ENCODE measurements around the gene FEZF2.

The FEZF2 gene

DNA sequence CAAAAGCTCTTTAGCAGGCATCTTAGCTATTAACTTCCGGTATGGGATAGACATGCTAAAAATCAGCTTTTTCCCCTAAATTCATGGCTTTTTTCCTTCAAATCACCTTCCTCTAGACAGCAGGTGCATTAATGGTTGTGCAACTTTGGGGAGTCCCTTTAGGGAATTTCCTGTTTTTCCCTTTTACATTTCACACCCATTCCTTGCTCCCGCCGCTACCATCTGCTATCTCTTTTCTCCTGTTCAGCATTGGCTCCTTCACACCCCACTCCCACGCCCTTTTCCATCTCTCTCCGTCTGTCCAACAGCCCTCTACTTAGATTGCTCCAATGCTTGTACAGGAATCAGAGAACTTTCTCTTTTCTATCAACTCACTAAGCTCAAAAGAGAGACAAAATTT, 43.4 kb downstream of the FEZF2 start:
- DNase-seq (ENCODE audit: low spot score) = no peak

DNA sequence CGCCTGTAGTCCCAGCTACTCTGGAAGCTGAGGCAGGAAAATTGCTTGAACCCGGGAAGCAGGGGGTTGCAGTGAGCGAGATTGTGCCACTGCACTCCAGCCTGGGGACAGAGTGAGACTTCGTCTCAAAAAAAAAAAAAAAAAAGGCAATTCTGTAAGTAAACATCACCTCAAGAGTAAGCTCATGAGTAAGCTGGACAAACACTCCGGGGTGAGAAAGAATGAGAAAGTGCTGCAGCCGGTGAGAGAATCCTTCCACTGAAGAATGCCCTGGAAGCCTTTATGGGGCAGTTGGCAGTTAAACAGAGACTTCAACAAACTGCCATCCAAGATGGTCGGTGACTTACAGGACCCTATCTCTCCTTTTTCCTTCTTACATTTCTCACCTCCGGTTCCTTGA, 47.5 kb downstream of the FEZF2 start:
- no peak for DNase-seq (ENCODE audit: low spot score)

DNA sequence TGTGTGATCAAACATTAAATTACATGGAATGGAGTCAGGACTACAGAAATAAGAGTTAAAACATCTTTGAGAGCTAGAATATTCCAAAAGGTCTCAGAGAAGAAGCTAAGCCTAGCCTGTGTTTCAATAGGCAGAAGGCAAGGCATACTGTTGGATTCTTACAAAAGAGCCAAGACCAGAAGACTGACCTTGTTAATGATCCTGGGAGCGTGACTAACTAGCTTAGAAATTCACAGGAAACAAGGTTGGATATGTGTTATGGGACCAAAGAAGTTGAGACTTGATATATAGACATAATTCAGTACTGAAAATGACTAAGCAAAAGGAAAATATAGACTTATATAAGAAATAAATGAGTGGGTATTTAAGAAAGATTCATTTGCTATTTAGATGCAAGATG, 50.1 kb downstream of the FEZF2 start:
- no peak for DNase-seq (ENCODE audit: low spot score)

Measured in NAMALWA (cell line).